GM19035 (cell line): ENCODE results near the gene GNAZ.

Experiments
- ATAC-seq: cut with Tn5 transposase; IDR thresholded peaks from one replicate; pipeline ENCODE4 v1.9.1; 2021; ENCODE audit not compliant: unreplicated experiment

GNAZ gene

DNA sequence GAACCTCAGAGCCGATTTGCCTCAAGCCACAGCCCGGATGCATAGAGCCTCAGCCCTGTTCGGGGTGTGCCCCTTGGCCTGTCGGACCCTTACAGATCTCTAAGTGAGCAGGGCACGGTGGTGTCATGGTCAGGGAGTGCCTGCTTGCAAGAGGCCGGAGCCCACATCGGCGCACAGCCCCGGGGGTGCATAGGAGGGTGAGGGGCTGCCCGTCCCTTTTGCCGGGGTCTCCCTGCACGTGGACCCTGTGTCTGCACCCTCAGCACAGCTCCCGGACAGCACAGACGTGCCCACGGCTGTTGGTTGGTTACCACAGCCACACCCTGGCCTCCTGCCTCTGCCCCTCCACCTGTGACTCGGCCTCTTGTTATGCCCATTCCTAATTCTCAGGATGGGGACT is 81.5 kb downstream of the GNAZ start:
- no peak for ATAC-seq

- ATAC-seq, result no peak
Measured at GRCh38 chr22:23152238-23153114, 82.2 kb downstream of the GNAZ start.

DNA sequence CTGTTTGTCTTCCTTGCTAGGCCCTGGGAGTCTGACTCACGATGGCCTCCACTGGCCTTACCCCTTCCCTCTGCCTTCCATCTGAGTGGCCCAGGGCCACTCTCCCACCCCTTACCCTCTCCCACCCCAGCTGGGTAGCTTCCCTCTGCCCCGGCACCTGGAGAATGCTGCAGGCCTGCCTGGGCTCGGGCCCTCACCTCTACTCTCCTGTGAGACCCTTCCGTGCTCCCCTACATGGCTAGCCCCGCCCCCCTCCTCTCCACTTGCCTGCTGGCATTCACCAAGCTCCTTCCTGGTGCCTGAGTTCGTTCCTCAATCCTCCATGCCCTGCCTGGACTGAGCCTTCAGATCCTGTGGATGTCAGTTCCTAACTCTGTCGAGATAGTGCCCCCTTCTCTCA is 83.7 kb downstream of the GNAZ start:
- ATAC-seq, result no peak

DNA sequence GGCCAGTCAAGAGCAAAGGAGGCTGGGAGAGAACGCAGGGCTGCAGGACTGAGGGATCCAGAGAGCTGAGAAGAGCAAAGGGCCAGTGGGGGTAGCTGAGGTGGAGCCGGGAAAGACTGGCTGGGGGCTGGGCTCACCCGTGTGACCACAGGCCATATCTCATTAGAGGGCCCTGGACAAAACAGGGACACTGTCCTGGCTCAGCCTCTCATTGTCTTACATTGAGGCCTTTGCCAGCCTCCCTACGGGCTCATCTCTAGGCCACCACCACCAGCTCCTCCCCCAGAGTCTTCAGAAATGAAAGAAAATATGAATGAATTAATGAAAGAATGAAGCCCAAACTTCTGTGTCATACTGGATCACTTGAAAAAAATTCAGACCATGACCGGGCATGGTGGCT is 84.1 kb downstream of the GNAZ start:
- ATAC-seq, result no peak

GRCh38 chr22:23155143-23155542 is 84.8 kb downstream of the GNAZ start:
- no peak for ATAC-seq

DNA sequence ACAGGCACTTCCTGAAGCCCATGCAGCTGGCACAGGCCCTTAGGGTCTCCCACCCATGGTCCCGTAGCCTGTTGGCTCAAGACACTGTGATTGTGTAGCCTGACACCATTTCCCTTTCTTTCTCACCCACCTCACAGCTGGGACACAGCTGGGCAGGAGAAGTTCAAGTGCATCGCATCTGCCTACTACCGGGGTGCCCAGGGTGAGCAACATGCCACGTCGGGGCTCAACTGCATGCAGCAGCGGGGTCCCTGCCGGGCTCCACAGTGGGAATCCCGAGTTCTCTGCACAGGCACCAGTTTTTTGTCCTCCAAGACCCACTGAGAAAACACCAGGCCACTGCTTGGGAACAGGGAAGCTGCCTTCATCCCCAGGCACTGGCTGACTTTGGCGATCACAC is 85.5 kb downstream of the GNAZ start:
- no peak for ATAC-seq

DNA sequence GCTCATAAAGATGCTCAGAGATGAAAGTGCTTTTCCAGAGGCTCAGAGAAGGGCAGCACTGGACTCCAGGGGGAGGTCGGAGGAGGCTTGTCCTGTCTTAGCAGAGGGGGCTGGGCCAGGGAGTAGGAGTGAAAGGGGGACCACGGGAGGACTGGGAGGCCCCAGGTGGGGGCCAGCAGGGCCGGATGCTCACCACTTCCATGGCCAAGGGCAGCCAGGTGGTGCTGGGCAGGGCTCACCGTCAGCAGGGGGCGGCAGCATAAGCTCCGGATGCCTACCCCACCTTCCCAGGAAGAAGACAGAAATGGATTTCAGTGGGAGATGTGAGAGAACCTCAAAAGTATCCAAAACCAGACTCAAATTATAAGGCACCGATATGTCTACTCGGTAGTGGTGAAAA is 86.0 kb downstream of the GNAZ start:
- ATAC-seq, result no peak

DNA sequence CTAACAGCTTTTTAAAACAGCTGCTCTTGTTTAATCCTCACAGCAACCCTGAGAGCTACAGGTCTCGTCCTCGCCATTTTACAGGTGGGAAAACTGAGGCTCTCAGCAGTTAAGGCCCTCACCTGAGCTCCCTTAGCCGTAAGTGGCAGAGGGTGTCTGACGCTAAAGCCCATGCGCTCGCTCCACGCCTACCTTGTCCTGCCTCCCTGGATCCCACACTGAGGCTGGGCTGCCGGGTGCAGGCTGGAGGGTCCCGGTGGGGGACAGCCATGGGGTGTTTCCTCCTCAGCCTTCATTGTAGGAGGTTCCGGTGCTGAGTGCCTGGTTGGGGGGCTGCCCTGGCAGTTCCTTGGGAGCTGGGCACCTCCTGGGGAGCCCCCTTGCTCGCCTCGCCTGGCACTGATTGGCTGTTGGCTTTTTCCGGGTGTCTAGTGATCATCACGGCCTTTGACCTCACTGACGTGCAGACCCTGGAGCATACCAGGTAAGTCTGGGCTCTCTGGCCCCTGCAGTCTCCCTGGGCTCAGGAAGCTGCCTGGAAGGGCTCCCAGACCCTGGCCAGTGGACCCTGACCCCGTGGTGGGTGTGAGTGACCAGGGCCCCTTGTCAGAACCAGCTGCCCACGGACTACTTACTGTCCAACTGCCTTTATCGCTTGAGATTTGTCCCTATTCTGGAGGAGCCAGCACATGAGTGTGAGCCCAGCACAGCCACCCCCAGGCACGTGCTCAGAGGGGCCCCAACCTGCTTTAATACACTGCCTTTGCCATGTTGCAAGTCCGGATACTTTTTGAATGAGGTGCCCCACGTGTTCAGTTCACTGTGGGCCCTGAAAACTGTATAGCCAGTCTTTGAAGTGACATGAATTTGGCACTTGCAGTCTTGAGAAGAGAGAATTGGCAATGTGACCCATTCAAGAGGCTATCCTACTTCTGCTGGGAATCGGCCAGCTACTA is 87.5 kb downstream of the GNAZ start:
- ATAC-seq, result no peak

- no peak for ATAC-seq
Measured at GRCh38 chr22:23158516-23159290, 88.4 kb downstream of the GNAZ start.

- ATAC-seq, result no peak
Measured at GRCh38 chr22:23159291-23159630, 88.9 kb downstream of the GNAZ start.

- ATAC-seq, result no peak
Measured at GRCh38 chr22:23161029-23161428, 90.7 kb downstream of the GNAZ start.

GRCh38 chr22:23161574-23161973 is 91.3 kb downstream of the GNAZ start:
- ATAC-seq, result no peak

GRCh38 chr22:23163665-23164064 is 93.3 kb downstream of the GNAZ start:
- no peak for ATAC-seq

- ATAC-seq, result no peak
Measured at GRCh38 chr22:23164091-23164490, 93.8 kb downstream of the GNAZ start.

DNA sequence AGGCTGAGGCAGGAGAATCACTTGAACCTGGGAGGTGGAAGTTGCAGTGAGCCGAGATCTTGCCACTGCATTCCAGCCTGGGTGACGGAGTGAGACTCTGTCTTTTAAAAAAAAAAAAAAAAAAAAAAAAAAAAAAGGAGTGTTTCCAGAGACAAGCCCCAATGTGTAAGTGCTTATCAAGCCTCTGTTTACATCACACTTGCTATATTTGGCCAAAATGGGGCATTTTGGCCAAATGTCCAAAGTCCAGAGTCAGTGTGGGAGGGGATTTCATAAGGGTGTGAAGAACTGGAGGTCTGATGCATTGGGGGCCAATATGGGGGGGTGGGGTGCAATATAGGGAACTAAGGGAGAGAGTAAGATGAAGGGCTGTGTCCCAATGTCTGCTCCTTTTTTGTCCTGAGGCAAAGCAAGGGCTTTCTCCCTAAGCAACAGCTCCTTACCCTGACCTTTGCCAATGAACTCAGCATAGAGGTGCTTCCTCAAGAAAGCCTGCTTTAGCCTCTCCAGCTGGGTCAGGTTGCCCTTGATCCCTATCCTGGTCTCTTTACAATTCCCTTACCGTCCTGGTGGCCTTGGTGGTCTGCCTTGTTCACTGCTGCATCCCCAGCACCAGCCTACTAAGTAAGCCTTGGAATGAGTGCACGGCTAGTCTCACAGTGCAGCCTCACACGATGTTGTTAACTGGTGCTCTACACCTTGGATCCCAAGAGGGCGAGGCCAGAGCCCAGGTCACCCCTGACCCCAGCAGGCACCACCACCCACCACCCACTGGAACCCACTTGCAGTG is 95.9 kb downstream of the GNAZ start:
- no peak for ATAC-seq

DNA sequence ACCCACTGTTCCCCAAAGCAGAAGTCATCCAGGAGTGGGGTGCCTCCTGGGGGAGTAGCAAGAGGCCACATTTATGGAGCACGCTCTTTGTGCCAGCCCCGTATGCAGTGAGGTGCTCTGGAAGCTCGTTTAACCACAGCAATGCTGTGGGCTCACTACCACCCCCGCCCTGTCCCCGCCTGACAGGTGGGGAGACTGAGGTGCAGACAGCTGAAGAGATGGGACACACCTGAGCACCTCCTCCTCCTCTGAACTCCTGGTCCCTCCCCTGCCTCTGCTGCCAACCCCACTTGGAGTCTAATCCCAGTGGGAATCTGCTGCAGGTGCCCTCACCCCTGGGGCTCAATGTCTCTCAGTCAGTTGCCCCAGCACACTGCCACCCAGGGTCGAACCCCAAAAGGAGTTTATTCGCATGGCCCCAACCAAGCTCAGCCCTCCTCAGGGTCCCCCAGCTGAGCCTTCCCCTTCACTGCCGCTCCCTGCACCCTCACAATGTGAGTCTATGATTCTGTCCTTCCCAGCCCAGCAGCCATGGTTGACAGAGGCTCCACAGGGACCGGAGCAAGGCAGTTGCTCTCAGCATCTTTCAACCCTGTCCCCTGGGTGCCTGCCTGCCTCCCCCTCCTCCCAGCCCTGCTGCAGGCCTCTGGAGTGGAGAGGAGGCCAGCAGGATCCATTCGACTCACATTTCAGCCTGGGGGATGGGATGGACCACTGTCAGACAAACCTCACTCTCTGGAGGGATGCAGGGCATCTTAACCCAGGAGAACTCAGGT is 96.7 kb downstream of the GNAZ start:
- no peak for ATAC-seq

GRCh38 chr22:23168391-23169042 is 98.2 kb downstream of the GNAZ start:
- ATAC-seq, result no peak

GRCh38 chr22:23169043-23169406 is 98.7 kb downstream of the GNAZ start:
- no peak for ATAC-seq
